Measurements from ENCODE around the gene KAT2B.

KAT2B gene

DNA sequence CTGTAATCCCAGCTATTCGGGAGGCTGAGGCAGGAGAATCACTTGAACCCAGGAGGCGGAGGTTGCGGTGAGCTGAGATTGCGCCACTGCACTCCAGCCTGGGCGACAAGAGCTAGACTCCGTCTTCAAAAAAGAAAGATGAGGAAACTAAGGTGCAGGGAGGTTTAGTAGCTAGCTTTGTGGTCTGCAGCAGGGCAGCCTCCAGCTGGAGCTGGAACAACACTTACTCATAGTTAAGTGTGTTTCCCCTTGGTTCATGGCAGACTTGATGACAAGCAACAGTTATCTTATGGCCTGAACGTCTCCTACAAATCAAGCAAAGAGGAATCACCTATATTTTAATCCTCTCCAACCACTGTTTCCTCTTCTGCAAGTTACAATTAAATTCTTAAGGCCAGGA lies 12.6 kb downstream of the KAT2B start:
- Histone ChIP-seq H3K27me3 (ENCODE audit: insufficient read depth, poor library complexity, severe bottlenecking) (no peaks in the 10 kb centered on the region), H3K36me3 (ENCODE audit: low read depth) (no peaks in the 10 kb centered on the region), H3K4me3 (ENCODE audit: severe bottlenecking) (no peak overlapping the region), H3K9me3 (ENCODE audit: severe bottlenecking) (no peaks in the 10 kb centered on the region), H3K4me1 (ENCODE audit: insufficient read depth, poor library complexity, severe bottlenecking) (peaks cover 33% of the 10 kb centered on the region), H3K27ac (ENCODE audit: poor library complexity, severe bottlenecking) (no peak overlapping the region)
- no peak for DNase-seq (ENCODE audit: low spot score)
- TF ChIP-seq, protein P1, sequence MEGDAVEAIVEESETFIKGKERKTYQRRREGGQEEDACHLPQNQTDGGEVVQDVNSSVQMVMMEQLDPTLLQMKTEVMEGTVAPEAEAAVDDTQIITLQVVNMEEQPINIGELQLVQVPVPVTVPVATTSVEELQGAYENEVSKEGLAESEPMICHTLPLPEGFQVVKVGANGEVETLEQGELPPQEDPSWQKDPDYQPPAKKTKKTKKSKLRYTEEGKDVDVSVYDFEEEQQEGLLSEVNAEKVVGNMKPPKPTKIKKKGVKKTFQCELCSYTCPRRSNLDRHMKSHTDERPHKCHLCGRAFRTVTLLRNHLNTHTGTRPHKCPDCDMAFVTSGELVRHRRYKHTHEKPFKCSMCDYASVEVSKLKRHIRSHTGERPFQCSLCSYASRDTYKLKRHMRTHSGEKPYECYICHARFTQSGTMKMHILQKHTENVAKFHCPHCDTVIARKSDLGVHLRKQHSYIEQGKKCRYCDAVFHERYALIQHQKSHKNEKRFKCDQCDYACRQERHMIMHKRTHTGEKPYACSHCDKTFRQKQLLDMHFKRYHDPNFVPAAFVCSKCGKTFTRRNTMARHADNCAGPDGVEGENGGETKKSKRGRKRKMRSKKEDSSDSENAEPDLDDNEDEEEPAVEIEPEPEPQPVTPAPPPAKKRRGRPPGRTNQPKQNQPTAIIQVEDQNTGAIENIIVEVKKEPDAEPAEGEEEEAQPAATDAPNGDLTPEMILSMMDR (IDR thresholded peaks at IDR 0.05; ENCODE audit: poor library complexity, severe bottlenecking), result no peak
- no peak for ATAC-seq (ENCODE audit: low read depth)

- Histone ChIP-seq H3K4me1 (ENCODE audit: insufficient read depth, poor library complexity, severe bottlenecking) (peaks cover 36% of the 10 kb centered on the region), H3K27ac (ENCODE audit: poor library complexity, severe bottlenecking) (peak overlapping the region; percentile 92), H3K27me3 (ENCODE audit: insufficient read depth, poor library complexity, severe bottlenecking) (no peaks in the 10 kb centered on the region), H3K4me3 (ENCODE audit: severe bottlenecking) (no peak overlapping the region), H3K36me3 (ENCODE audit: low read depth) (no peaks in the 10 kb centered on the region), H3K9me3 (ENCODE audit: severe bottlenecking) (no peaks in the 10 kb centered on the region)
- peak; percentile 90 for DNase-seq (ENCODE audit: low spot score)
- peak; percentile 82 for ATAC-seq (ENCODE audit: low read depth)
- TF ChIP-seq, protein P1 (IDR thresholded peaks at IDR 0.05; ENCODE audit: poor library complexity, severe bottlenecking), result no peak
Measured at GRCh38 chr3:20054549-20054987, 14.3 kb downstream of the KAT2B start.

GRCh38 chr3:20055020-20055775 lies 15.0 kb downstream of the KAT2B start:
- DNase-seq (ENCODE audit: low spot score), result no peak
- Histone ChIP-seq H3K4me3 (ENCODE audit: severe bottlenecking) (no peak overlapping the region), H3K9me3 (ENCODE audit: severe bottlenecking) (no peaks in the 10 kb centered on the region), H3K27ac (ENCODE audit: poor library complexity, severe bottlenecking) (peak overlapping the region; percentile 92), H3K27me3 (ENCODE audit: insufficient read depth, poor library complexity, severe bottlenecking) (no peaks in the 10 kb centered on the region), H3K36me3 (ENCODE audit: low read depth) (no peaks in the 10 kb centered on the region), H3K4me1 (ENCODE audit: insufficient read depth, poor library complexity, severe bottlenecking) (peaks cover 36% of the 10 kb centered on the region)
- peak; percentile 2; the same call in 1 of the 3 replicates for ATAC-seq (ENCODE audit: low read depth)
- TF ChIP-seq, protein P1 (IDR thresholded peaks at IDR 0.05; ENCODE audit: poor library complexity, severe bottlenecking), result no peak

DNA sequence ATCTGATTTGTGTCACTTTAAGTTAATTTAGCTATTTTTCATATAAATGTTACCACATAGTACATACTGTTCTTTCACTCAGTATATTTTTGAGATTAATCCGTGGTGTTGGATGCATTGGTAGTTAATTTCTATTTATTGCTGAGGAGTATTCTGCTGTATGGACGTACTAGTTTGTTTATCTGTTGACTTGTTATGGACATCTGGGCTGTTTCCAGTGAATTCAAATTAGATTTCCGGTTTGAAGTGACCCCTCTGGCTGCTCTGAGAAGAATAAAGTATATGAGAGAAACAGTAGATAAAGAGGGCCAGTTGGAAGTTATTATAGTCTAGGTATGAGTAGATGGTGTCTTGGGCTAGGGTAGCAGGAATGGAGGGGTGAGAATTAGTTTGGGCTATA lies 15.6 kb downstream of the KAT2B start:
- H3K36me3 ChIP-seq (ENCODE audit: low read depth), result no peaks in the 10 kb centered on the region
- DNase-seq (ENCODE audit: low spot score), result no peak
- H3K27ac ChIP-seq (ENCODE audit: poor library complexity, severe bottlenecking), result peak overlapping the region; percentile 92
- no peaks in the 10 kb centered on the region for H3K27me3 ChIP-seq (ENCODE audit: insufficient read depth, poor library complexity, severe bottlenecking)
- H3K9me3 ChIP-seq (ENCODE audit: severe bottlenecking), result no peaks in the 10 kb centered on the region
- peaks cover 39% of the 10 kb centered on the region for H3K4me1 ChIP-seq (ENCODE audit: insufficient read depth, poor library complexity, severe bottlenecking)
- TF ChIP-seq, protein P1 (IDR thresholded peaks at IDR 0.05; ENCODE audit: poor library complexity, severe bottlenecking), result no peak
- no peak for ATAC-seq (ENCODE audit: low read depth)
- H3K4me3 ChIP-seq (ENCODE audit: severe bottlenecking), result no peak overlapping the region

Measured in RWPE2 (cell line).